Brain microvascular endothelial cell (primary cell): ENCODE measurements around the gene TSPAN14.

ENCODE experiments used
- DNase-seq: peaks from one replicate; pipeline ENCODE4 v3.0.0-alpha.2; 2020
- H3K27ac ChIP-seq: fragments of 250-450 bp; sonication (Bioruptor Pico); 2 replicates; pipeline ENCODE4 v1.5.1; 2020; ENCODE audit warnings: mild to moderate bottlenecking, moderate library complexity
- H3K27me3 ChIP-seq: fragments of 250-450 bp; sonication (Bioruptor Pico); replicated peaks from 2 replicates; pipeline ENCODE4 v1.5.1; 2020; ENCODE audit warnings: mild to moderate bottlenecking
- H3K36me3 ChIP-seq: fragments of 250-450 bp; sonication (Bioruptor Pico); replicated peaks from 2 replicates; pipeline ENCODE4 v1.5.1; 2020; ENCODE audit warnings: mild to moderate bottlenecking
- H3K4me3 ChIP-seq: 2 replicates; pipeline ENCODE4 v1.5.1; 2011; ENCODE audit warnings: low read depth, mild to moderate bottlenecking, control low read depth, low read length, moderate library complexity
- CTCF ChIP-seq: IDR thresholded peaks from 2 replicates; pipeline ENCODE4 v1.5.1; 2011; ENCODE audit warnings: low read depth, mild to moderate bottlenecking, moderate library complexity, low read length, control low read depth, inconsistent platforms; ENCODE audit errors: missing control alignments
- in situ Hi-C: cut with HindIII; loops from 2 replicates; pipeline ENCODE4 v1.10.0; 2017; ENCODE audit warnings: low sequenced_read_pairs, low pct_ligation_motif_present

TSPAN14 gene

GRCh38 chr10:80496555-80497172, 42.6 kb downstream of the TSPAN14 start:
- Histone ChIP-seq H3K27me3 (no peaks in the 10 kb centered on the region), H3K27ac (peak overlapping the region; percentile 56), H3K36me3 (peaks cover 24% of the 10 kb centered on the region), H3K4me3 (no peak overlapping the region)
- TF ChIP-seq CTCF = no peak
- in situ Hi-C loops = no loop called here
- no peak for DNase-seq

DNA sequence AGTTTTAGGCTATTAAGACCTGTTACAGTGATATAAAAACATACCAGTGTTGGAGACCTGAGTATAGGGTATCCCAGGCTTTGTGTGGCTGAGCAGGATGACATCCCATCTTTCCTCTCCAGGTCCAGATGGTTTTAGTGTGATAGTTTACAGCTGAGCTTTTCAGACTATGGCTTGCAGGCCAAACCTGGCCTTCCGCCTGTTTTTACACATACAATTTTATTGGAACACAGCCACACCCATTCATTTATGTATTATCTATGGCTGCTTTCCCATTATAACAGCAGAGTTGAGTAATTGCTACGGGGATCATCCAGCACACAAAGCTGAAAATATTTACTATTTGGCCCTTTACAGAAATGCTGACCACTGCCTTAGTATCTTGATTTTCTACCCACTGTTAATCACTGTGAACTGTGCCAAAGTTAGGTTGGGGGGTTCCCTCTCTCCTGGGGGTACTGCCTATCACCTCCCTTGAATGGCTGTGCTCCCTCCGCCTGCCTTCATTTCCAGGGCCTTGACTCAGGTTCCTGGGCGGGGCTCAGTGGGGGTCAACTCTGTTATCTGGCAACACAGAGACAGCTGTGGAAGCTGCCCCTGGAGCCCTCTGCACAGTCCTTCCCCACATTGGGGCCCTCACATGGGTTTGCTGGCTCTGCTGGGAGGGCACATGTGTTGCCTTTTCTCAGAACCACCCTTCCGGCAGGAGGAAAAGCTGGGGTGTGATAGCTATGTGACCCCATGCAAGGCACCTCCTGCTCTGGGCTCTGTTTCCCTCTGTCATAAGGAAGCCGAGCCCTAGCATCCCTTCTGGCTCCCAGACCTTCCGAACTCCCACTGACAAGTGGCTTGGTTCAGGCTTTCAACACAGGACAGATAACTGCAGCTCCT, 43.3 kb downstream of the TSPAN14 start:
- H3K36me3 ChIP-seq = peaks cover 21% of the 10 kb centered on the region
- peak overlapping the region; percentile 56 for H3K27ac ChIP-seq
- H3K4me3 ChIP-seq = no peak overlapping the region
- no peak for TF ChIP-seq CTCF
- DNase-seq = peak; percentile 46
- in situ Hi-C loops = no loop called here
- no peaks in the 10 kb centered on the region for H3K27me3 ChIP-seq

DNA sequence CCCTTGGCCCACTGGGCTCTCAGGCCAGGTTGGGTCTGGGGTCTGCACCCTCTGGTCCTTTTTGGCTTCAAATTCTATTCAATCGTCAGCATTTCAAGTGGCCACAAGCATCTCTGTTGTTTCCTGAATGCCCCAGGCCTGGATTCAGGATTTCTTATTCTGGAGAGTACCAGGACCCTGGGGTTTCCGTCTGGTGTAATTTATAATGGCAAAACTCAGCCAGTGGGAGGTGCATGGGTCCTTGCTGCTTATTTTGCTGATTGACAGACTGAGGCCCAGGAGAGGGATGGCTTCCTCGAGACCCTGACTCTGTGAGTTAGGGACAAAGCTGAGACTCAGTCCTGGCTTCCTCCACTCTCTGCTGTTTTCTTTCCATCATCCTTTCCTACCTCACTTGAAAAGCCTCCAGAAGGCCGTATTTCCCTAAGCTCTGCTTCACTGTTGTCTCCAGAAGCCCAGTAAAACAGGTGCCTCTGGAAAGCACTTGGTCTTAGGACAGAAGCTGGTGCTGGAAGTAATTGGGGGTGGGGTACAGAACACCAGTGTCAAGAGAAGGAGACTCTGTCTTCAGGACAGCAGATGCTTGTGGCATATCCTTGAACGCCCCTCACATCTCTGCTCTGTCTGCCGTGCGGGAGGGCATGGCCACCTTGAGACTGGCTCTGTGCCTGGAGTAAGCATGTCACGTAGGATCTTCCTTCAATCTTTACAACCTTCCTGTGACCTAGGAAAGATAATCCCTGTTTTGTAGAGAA, 44.1 kb downstream of the TSPAN14 start:
- no peak for DNase-seq
- H3K36me3 ChIP-seq = peaks cover 17% of the 10 kb centered on the region
- H3K27me3 ChIP-seq = no peaks in the 10 kb centered on the region
- in situ Hi-C loops = no loop called here
- H3K27ac ChIP-seq = peak overlapping the region; percentile 56
- H3K4me3 ChIP-seq = no peak overlapping the region
- no peak for TF ChIP-seq CTCF

DNA sequence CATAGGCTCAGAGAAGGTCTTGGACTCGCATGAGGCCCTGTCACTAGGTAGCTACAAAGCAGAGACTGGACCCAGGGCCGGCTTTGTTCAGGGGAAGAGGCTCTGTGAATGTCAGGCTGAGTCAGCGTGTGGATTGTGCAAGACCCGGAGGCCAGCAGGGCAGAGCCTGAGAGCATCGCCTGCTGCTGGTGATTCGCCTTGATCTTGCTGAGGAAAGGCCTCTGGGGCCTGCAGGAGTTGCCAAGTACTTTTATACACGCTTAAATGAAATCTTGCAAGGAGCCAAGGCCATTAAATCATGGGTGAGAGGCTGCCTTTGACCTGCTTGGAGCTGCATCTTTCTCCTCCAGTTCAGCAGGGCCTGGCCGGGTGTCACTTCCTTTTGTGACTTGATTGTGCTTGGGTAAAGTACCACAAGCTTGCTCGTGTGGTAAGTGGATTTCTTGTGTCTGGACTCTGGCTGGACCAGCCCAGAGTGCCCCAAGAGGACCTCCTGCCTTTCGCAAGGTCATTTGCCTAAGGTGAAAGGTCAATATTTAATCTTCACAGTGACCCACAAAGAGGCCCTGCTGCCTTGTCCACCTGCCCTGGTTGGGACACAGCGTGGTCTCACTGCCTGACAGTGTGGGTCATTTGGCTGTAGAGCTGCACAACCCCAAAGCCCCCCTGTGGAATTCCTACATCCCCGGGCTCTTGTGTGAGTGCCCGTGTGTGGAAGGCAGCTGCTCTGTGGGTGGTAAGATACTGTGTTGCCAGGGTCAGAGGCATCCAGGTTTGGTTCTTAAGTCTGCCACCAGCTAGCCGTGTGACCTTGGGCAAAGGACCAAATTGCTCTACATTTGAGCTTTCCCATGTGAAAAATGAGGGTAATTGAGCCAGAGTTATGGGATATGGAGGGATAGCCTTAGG, 45.0 kb downstream of the TSPAN14 start:
- peaks cover 17% of the 10 kb centered on the region for H3K36me3 ChIP-seq

More for the DNA sequence above, 45.0 kb downstream of the TSPAN14 start:
- in situ Hi-C loops = no loop called here
- TF ChIP-seq CTCF = peak; percentile 19
- DNase-seq = peak; percentile 96
- H3K27ac ChIP-seq = peak overlapping the region; percentile 56
- no peak overlapping the region for H3K4me3 ChIP-seq
- no peaks in the 10 kb centered on the region for H3K27me3 ChIP-seq
